Myometrial cell (primary cell): Measurements from ENCODE around the gene COQ8A. TPM values are rescaled to one million over a fixed set of nuclear protein-coding genes. Genes with fewer than 3 reads are reported as not detected.

Experiments used
- total RNA-seq: library from RNA; depleted of rRNA; stranded (reverse); fragments of >200 nt; gene quantifications from 2 replicates; pipeline ENCODE4 v1.2.3, GENCODE V29; 2015

COQ8A gene
- 6.2 and 7.2 TPM in 2 replicates for total RNA-seq

DNA sequence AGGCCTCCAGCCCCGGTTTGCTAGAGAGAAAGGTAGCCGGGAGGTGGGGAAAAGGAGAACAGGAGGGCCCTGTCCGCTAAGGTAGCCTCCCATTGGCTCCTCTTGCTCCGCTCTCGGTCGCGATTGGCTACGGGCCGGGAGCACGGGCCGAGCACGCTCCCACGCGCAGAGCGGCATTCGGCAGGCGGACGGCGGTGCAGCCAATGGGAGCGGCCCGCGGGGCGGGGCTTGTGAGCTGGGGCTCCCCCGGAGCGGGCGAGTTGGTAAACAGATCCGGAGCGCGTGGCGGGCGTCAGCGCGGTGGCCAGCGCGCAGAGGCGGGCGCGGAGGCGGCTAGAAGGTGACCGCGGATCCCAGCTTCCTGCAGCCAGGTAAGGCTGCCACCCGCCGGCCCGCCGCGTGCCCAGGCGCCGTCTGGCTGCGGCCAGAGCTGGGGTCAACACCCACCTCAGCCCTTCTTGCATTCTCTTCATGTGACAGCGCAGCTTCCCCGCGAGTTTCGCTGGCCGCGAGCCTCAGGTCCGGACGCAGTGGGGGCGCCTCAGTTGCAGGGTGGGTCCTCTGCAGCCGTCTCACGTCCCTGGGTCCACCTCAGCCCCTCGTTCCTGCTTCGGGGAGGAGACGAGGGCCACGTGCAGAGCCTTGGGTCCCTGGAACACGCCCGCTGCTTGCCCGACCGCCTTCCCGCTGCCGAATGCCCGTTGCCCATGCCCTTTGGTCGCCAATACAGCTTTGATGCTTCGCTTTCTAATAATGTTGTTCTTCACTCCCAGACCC lies at the start of gene COQ8A:
COQ8A (plus strand) TSS at position 266 of the 777 bp plus-strand sequence. CDS start 21,092 bp downstream, outside the sequence.

Other genes with a start within 250 kb of the COQ8A start
- 1.2 and 1.4 TPM in 2 replicates for gene ITPKB, start 201.0 kb upstream of the COQ8A start, total RNA-seq
- gene PSEN2, start 69.7 kb upstream of the COQ8A start, total RNA-seq = 15.6 and 24.8 TPM in 2 replicates